NCI-H748 (cell line): Measurements from ENCODE around the gene ERV3-1.
"Not testable (repeated sequence)": the region's sequence is repeated elsewhere in the genome, so short reads cannot be mapped to it uniquely, and the experiment has no call there.

Experiments
- DNase-seq: peaks from one replicate; lab custom pipeline; 2025; ENCODE audit not compliant: unreplicated experiment; lab: John Stamatoyannopoulos, UW

ERV3-1 gene

DNA sequence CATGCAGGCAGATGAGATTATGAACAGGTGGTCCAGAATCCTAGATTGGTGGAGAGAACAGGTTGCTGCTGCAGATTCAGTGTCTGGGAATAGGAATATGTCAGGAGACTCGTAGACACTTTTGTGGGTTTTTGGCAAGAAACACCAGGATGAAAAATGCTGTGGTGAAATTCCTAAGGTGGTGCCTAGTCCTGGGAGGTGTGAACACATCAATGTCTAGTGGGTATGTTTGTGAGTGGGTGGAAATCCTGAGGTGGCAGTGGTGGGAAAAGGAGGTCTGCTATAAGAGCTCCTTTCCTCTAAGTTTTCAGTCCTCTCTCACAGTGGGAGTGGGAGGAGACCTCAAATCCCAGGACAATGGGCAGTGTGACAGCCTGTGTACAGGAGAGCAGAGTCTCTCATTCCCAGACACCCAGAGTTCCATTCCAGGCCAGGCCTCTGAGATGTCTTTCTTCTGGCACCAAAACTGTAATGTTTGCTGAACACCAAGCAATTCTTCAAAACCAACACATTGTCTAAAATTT, 5.1 kb downstream of the ERV3-1 start:
- DNase-seq = no peak

DNA sequence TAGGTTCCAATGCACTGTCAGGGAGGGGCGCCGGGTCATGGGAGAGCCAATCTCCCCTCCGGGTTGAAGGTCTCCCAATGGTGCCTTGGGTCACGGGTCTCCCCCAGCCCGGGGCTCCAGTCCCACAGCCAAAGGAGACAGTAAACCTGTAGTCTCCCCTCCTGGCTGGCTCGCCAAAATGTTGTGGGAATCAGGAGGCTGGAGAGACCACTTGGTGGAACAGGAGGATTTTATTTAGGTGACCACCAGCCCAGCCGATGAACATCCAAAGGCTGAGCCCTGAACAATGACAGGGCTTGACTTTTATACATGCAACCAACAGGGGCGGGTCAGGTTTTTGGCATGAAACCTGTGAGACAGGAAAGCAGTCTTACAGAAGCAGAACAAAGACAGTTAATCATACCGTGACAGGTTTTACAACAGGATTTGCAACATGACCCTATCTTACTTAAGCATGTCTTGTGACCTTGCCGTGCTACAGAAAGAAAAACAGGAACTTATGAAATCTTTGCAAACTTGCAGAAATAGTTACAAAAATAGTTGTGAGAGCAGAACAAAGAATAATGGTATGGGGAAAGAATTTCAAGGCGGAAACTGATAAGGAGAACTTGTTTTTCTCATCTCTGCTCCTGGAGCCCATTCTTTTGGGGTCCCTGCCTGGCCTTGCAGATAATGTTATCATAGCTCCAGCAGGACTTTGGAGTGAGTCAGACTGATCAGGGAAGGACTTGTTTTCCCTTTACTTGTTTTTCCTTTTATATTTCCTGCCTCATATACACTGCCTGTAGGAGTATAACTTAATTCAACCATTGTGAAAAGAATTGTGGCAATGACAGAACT, 7.1 kb downstream of the ERV3-1 start:
- no peak for DNase-seq

DNA sequence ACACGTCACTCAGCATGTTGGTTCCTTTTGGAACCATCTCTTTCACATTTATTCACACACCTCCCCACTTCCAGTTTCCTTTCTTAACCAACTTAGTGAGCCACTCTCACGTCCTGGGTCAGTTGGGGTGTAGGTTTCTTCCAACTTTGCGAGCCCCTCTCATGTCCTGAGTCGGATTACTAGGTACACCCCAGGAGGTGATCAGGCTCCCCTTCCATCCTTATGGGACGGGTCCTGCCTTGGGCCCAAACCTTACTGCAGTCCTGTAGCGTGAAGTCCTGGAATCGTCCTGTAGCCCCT, 7.7 kb downstream of the ERV3-1 start:
- DNase-seq = no peak

DNA sequence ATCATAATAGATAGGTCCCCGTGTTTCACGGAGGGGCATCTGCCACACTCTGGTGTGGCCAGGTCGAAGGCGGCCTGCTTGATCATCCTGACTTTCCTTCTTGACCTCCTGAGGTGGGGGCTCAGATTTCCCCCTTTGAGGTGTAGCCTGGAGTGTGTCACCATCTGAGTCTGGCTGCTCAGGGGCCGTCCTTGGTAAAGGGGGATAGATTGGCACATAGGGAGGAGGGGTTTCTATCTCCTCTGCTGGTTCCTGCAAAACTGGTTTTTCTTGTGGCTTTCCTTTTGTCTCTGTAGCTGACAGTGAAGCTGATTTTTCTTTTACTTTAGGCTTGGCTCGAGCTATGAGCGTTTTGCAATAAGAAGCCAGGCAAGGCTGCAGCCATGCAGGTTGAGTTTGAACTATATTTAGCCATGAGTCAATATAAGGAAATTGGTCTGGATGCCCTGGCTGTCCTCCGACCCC, 8.5 kb downstream of the ERV3-1 start:
- peak; percentile 73 for DNase-seq

DNA sequence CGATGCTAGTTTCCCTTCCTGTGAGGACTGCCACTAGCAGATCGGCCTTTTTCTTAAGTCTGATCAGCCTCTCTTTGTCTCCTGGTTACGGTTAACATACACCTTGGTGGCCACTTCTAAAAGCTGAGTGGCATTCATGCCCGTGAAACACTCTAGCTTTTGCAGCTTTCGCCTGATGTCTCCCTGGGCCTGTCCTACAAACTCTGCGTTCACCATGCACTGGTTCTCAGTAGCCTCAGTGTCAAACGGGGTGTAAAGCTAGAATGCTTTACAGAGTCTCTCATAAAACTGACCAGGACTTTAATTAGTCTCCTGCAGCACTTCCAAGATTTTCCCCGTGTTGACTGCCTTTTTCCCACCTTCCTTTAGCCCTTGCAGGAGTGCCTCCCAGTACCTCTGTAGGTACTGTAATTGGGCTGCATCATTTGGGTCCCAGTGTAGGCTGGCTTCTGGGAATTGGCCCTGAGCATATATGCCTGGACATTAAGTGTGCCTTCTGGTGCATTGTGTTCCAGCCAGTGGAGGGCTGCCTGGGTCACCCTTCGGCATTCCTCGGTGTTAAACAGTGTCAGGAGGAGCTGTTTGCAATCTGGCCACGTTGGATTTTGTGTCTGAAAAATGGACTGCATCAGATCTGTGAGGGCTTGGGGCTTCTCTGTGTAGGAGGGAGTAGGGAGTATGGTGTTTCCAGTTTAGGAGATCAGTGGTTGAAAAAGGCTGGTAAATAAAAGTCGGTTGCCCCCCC, 9.2 kb downstream of the ERV3-1 start:
- DNase-seq = no peak

DNA sequence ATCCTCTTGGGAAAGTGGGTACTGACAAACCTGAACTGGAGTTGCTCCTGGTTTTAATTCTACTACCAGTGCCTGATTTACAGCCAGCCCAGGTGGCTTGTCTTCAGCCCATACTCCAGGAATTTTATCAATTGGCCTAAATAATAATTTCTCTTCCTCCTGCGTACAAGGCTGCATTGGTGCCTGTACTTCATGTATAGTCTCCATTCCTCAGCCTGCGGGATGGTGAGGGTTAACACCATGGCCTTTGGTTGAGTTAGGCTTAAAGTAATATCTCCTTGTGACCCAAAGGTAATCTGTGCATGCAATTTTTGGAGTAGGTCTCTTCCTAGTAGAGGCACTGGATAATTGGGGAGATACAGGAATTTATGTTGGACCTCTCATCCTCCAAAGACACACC, 10.2 kb downstream of the ERV3-1 start:
- DNase-seq = no peak

DNA sequence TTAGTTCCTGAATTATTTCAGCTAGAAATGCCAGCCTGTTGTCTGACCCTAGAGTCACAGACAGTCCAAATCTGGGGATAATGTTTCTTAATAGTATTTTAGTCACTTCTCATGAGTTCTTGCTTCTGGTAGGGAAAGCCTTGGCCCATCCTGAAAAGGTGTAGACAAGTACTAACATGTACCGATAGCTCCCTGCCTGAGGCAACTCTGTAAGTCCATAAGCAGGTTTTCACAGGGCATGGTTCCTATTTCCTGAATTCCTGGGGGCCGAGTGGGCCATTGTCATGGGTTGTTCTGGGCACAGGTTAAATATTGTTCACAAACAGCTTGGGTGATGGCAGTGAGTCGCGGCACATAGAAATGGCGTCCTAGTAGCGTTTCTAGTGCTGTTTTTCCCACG, 12.6 kb downstream of the ERV3-1 start:
- no peak for DNase-seq

DNA sequence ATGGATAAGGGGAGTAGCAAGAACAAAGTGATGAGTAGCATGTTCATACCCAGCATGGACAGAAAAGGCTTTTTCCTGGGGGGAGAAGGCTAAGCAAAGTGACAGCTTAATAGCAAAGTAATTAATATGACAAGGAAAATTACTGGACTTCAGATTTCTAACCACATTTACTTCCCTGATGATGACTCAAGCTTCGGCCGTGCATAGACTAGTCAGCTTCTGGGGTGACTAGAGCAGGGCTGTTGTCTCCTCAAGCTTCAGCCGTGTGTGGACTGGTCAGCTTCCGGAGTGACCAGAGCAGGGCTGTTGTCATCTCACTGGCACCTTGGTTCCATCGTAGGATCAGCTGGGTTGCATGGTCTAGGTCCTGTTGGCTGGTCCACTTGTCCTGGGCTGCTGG, 13.5 kb downstream of the ERV3-1 start:
- DNase-seq = no peak

DNA sequence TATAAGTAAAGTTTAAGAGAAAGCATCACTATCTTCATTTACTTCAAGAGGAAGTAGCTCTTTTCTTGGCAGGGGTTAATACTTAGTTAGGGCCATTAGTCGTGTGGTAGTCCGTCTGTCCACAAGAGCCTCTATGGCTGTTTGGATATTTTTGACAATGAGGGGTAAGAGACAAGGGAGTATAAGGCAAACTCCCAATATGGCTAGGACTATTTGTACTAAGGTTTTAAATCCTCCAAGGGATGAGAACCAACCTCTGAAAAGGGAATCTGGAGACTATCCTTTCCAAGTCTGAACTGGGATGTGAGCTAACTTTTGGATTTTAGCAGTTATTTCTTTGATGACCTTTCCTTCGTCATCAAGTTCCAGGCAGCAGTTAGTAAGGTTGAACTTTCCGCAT, 15.6 kb downstream of the ERV3-1 start, which contains the start of gene ZNF117:
ZNF117 (minus strand) TSS at position 101 of the 400 bp plus-strand sequence.
- DNase-seq = no peak

DNA sequence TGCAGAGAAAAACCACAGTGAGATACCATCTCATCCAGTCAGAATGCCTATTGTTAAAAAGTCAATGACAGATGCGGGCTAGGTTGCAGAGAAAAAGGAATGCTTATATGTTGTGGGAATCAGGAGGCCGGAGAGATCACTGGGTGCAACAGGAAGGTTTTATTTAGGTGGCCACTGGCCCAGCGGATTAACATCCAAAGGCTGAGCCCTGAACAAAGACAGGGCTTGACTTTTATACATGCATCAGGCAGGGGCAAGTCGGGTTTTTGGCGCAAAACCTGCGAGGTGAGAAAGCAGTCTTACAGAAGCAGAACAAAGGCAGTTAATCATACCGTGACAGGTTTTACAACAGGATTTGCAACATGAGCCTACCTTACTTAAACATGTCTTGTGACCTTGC, 16.3 kb downstream of the ERV3-1 start:
- peak; percentile 31 for DNase-seq

DNA sequence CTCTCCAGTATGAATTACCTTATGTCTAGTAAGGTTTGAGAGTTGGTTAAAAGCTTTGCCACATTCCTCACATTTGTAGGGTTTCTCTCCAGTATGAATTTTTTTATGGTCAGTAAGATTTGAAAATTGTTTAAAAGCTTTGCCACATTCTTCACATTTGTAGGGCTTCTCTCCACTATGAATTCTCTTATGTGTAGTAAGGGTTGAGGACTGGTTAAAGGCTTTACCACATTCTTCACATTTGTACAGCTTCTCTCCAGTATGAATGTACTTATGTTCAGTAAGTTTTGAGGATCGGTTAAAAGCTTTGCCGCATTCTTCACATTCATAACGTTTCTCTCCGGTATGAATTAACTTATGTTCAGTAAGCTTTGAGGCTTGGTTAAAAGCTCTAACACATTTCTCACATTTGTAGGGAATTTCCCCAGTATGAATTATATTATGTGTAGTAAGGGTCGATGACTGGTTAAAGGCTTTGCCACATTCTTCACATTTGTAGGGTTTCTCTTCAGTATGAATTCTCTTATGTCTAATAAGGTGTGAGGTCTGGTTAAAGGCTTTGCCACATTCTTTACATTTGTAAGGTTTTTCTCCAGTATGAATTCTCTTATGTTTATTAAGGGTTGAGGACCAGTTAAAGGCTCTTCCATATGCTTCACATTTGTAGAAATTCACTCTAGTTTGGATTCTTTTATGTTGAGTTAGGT, 27.8 kb downstream of the ERV3-1 start:
- DNase-seq = no peak

DNA sequence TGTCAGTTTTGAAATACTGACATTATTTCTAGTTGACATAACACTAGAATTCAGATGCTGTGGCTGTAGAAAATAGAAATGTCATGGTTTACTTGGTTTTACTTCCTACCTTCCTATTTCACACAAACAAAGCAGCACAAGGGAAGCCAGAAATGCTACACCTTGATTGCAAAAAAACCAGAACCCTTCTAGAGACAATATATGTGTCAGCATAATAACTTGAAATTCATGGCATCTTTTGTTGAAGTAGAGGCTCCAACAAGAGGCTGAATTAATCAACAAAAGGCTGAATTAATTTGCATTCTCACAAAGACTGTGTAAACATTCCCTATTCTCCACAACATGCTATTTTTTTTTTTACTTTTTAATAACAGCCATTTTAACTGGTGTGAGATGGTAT, 40.9 kb downstream of the ERV3-1 start:
- DNase-seq = peak; percentile 44

DNA sequence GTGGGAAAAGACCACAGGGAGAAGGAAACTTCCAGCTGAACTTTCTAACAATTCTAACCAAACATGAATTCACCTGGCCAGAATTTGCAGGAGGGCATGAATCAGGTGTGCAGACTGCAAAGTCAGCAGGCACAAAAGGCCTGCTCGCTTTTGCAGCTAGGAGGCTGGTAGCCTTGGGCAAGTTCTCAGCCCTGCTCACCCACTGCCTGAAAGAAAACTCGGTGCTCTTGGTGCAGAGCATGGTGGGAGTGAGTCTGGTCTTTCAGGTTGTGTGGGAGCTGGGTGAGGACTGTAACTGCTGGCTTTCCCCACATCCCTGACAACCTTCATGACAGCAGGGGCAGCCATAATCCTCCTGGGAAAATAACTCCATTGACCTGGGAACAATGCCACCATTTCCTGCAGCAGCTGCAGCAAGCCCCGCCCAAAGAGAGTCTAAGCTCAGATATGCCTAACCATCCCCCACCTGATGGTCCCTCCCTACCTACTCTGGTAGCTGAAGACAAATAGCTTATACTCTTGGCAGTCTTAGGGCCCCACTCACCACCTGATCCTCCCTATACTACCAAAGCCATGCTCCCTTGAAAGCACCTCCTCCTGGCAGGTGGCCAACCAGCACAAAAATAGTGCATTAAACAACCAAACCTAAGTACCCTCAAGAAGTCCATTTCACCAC, 47.3 kb downstream of the ERV3-1 start:
- peak; percentile 86 for DNase-seq

DNA sequence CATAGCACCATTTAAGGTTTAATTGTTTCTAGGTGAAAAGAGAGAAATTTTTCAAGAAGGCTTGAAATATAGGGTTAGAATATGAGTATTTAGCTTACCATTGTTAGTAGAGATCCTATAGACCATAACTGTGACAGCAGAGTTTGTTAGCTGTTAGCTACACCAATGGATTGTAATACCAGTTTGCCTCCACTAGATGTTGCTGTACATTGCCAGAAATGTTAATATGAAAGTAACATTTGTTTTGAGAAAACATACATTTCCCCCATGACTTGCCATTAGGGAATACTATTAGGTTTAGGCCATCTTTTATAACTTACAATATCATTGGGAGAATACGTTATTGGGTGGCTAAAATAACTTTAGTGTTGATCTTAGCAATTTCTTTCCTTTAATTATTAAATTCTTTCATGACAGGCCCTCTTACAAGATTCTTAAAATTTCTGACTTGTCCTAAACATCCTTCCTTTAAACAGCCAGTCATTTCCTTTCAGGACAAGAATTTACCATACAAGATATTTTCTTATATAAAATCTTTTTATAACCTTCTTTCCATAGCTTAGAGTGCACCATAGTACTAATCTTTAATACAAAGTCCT, 55.1 kb downstream of the ERV3-1 start:
- peak; percentile 69 for DNase-seq

DNA sequence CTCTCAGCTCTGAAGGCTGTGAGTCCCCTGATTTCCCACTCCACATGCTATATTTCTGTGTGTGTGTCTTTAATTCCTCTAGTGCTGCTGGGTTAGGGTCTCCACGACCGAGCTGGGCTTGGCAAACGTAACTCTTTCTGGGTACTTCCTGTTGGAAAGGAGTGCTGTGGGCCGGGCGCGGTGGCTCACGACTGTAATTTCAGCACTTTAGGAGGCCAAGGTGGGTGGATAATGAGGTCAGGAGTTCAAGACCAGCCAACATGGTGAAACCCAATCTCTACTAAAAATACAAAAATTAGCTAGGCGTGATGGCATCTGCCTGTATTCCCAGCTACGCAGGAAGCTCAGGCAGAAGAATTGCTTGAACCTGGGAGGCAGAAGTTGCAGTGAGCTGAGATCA, 55.8 kb downstream of the ERV3-1 start:
- not testable (repeated sequence) for DNase-seq

DNA sequence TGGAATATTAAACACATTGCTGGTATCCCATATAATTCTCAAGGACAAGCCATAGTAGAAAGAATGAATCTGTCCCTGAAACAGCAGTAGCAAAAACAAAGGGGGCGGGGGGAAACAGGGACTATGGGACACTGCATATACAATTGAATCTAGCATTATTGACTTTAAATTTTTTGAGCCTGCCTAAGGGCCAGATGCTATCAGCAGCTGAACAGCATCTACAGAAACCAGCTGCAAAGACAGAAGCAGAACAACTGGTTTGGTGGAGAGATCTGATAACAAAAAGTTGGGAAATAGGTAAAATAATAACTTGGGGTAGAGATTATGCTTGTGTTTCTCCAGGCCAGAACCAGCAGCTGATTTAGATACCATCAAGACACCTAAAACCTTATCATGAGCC, 57.7 kb downstream of the ERV3-1 start:
- DNase-seq = not testable (repeated sequence)

DNA sequence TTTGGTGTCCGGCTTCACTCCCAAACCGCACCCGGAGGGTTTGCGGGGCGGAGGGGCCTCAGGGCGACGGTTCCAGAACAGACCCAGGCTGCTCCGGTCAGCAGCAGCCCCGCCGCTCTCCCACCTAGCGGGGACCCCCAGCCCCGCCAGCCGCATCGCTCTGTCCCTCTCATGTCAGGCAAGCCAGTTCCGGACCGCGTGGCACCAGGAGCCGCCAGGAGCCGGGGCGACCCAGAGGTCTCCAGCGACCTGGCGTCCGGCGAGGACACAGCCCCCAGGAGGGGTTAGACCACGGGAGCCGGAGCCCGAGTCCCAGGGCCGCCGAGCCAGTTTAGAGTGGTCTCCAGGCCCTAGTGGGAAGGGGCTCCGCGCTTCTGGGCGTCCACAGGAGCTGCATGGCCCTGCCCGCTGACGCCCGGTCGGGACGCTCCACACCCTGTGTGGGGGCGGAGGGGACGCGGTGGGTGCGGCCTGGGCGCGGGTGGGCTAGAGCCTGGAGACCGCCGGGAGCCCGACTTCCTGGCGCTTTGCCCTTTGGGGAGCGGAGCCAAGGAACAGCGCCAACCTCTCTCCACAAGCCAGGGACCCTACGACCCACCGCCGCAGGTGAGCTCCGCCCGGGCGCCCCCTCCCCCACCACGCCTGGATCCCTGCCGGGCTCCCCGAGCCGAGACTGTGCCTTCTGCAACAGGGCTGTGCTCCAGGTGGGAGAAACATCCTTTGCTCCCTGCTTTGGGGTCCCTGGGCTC, 59.1 kb downstream of the ERV3-1 start:
- peak; percentile 43 for DNase-seq

DNA sequence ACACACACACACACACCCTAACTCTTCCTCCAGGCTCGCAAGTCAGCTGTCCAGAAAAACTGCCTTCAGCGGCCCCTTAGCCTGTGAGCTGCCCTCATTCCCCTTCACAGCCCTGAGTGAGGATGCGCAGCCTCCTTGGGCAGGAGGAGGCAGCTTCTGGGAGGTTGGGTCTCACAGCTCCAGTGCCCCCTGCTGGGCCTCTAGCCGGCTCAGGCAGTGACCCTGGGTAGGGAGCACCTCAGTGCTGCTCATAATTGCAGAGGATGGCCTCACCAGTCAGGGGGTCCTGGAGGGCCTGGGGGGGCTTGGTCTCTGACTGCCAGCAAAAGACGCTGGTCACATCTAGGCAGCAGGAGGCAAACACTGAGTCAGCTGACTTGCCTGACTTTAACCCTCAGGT, 59.7 kb downstream of the ERV3-1 start:
- peak; percentile 55 for DNase-seq

DNA sequence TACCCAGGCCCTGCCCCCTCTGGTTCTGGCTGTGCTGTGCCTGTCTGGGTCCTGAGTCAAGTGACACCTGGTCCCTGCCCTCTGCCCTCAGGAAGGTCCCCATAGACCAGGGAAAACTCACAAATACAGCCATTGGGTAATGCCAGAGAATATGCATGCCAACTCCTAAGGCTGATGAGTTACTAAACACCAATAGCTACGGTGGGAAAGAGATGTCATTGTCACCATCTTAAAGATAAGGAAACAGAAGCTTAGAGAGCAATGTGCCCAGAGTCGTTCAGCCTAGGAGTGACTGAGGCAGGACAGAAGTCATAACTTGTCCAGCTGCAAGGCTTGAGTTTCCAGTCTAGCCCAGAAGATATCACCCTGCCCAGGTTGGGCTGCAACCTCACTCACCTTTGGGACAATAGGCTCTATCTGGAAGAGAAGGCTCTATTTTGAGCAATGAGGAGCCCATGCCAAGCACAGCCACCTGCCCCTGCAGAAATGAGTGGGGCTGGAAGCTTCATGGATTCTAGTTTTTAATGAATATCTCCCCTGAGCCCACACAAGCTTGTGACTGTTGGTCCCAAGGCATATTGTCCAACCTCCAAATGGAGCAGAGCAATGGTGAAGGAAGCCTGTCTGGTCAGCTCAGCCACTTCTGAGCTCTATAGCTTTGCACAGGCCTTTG, 60.8 kb downstream of the ERV3-1 start:
- no peak for DNase-seq
